ENCODE results near the gene PSMD1.
"Not testable (repeated sequence)": the region's sequence is repeated elsewhere in the genome, so short reads cannot be mapped to it uniquely, and the experiment has no call there.

The PSMD1 gene

DNA sequence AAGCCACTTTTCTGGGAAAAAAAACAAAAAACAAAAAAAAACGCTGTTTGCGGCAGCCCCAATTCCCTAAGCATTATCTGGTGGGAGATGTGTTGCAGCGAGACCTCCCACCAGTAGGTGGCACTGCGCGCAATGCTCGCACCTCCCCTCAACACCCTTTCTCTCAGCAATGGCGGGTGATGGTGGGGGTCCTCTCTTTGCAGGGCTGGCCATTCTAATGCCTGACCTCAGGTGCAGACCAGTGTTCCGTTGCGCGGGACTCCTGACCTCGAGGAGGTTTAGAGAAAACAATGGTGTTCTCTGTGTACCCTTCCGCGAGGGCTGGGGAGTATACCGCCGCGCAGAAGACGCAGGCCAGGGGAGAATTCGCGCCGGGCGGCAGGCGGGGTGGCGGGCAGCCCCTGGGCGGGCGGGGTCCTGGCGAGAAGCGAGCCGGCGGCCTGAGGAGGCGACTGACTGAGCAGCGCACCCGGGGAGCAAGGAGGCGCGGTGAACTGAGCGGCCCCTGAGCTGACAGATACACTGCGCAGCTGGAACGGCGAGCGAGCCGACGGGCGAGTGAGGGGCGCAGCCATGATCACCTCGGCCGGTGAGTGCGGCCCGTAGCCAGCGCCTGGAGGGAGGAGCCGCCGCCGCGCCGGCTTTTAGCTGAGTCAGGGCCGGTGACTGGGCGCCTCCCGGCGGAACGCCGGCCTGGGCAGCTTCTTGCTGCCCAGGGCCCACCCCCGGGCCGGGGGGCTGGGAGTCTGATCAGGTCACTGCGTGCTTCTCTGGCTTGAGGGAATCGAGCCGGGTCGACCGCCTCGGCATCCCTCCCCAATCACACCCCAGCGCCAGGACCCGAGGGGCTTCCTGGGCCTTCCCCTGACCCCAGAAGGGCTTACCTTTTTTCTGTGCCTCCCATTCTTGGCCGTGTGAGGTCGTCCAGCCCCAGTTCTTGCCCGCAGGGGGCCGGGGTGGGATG lies at the start of gene PSMD1:
TSS of gene PSMD1 (plus strand) at position 415 of the 964 bp plus-strand sequence. CDS start at position 574, 159 bp downstream.
- peak; percentile 65 for DNase-seq

DNA sequence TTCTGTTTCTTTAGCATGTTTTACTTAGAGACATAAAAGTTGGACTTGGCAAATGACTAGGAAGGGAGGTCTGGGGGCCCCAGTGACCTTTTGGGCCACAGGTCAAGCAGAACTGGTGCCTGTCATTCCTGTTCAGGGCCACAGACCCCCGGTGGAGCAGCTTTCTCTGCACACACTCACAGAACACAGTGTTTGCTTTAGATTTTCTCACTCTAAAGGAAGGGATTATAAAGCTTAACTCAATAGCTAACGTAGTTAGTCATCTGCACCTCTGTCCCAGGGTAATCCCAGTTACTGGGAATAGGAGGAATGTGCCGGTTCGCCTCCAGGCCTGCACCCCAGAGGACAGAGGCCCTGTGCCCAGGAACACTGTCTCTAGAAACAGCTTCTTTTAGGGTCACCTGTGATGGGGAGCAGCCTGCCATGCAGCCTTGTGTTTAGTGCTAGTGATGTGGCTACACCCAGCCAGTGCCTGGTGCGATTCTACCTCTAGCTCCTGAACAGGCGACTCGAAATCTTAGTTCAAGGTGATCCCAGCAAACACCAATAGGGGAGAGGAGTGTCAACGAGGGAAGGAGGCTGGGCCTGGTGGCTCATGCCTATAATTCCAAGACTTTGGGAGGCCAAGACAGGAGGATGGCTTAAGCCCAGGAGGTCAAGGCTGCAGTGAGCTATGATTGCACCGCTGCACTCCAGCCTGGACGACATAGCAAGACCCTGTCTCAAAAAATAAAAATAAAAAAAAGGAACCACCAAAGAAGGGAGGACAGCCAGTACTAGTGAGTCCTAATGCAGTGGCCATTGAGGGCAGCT lies 49.2 kb upstream of the PSMD1 start:
- DNase-seq, result no peak

- no peak for DNase-seq
Measured at GRCh38 chr2:231008131-231008530, 48.5 kb upstream of the PSMD1 start.

- no peak for DNase-seq
Measured at GRCh38 chr2:231009236-231009919, 47.3 kb upstream of the PSMD1 start.

GRCh38 chr2:231010201-231010730 lies 46.4 kb upstream of the PSMD1 start:
- no peak for DNase-seq

DNA sequence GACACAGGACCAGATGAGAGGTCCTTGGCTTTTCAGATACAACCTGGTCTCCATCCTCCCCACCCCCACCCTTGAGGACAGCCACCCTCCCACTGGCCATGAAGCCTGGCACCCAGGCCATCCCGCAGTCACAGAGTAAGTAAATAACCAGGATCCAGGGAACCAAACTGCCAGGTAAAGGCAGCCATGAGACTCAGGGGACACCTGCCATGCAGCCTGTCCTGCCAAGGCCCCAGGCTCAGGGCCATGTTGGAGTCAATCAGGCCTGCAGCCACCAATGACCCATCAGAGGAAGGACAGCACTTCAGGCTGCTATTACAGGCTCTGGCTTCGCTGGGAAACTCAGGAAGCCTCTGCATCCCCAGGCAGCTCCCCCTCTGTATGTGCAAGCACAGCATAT lies 45.1 kb upstream of the PSMD1 start:
- DNase-seq, result no peak

DNA sequence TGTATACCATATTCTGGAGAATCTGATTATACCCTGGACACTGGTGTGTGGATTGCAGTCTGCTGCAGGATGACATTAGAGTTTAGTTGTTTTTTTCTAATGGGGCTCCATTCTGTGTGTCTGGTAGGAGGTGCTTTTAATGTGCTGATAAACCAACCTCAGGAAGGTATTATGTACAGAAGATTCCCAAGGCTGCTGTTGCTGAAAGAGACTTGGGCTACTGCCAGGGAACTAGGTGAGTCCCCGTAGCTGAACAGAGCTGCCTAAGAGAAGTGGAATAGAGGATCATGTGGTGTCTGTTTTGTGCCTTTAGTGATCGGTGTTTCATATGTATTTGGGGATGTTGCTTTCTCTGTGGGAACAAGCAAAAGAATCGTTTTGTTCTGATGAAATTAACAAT lies 44.2 kb upstream of the PSMD1 start:
- no peak for DNase-seq

GRCh38 chr2:231013820-231014219 lies 42.8 kb upstream of the PSMD1 start:
- DNase-seq, result no peak

DNA sequence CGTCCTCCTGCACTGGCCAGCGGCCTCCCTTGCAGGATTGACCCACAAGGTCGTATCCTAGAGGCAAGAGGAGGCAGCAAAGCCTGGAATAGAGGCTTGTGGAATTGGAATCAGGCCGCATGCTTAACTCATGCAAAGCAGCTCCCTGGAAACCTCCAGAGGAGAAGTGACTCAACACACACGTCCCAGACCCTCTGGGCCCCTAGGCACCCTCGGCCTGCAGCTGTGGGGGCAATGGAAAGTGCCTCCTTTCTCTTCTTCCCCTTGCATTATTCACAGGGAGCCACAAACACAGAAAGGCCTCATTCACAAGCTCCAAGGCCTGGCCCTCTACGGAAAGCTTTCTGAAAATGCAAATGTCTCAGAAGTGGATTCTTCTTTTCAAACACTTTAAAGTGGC lies 41.2 kb upstream of the PSMD1 start:
- no peak for DNase-seq

GRCh38 chr2:231015926-231016325 lies 40.7 kb upstream of the PSMD1 start:
- DNase-seq, result no peak

DNA sequence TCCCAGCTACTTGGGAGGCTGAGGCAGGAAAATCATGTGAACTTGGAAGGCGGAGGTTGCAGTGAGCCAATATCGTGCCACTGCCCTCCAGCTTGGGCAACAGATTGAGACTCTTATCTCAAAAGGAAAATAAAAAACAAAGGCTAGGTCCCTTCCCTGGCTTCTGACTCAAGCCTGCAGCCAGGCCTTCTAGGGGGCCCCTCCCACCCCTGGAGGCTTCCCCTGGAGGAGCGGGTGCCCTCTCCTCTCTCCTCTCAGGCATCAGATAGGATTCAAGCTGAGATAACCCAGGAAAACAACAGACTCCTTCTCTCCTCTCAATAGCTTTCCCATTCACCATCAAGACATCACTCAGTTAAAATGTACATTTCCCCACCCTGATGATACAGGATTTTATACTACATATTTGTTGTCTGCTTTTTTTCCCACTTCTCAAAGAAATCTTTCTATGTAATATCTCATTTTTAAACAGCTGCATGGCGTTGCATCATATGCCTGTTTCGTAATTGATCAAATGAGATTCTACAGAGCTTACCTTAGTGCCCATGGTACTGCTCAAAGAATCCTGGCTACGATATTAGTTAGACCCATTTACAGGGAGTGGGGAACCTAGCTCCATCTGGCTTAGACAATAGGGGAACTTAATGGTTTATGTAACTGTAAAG lies 40.0 kb upstream of the PSMD1 start:
- no peak for DNase-seq

- no peak for DNase-seq
Measured at GRCh38 chr2:231017231-231017598, 39.5 kb upstream of the PSMD1 start.

DNA sequence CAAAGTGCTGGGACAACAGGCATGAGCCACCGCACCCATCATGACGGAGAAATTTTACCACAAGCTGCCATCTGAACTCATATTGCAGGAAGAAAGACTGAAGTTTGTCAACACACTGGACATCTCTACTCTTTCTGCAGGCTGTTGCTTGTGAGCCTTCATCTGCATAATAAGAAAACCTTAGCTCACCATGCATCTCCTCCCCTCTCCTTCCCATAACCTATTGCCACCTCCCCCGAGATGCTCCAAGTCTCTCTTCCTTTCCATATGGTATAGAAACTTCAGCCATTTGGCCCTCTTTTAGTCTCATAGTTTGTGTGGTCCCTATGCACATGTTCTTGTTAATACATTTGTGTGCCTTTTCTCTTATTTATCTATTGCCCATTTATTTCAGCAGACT lies 38.5 kb upstream of the PSMD1 start:
- no peak for DNase-seq

- not testable (repeated sequence) for DNase-seq
Measured at GRCh38 chr2:231025059-231025458, 31.6 kb upstream of the PSMD1 start.

GRCh38 chr2:231028889-231029288 lies 27.8 kb upstream of the PSMD1 start:
- no peak for DNase-seq

- no peak for DNase-seq
Measured at GRCh38 chr2:231029563-231029962, 27.1 kb upstream of the PSMD1 start.

GRCh38 chr2:231030725-231031124 lies 25.9 kb upstream of the PSMD1 start:
- no peak for DNase-seq

GRCh38 chr2:231032575-231033140 lies 24.0 kb upstream of the PSMD1 start:
- DNase-seq, result no peak

DNA sequence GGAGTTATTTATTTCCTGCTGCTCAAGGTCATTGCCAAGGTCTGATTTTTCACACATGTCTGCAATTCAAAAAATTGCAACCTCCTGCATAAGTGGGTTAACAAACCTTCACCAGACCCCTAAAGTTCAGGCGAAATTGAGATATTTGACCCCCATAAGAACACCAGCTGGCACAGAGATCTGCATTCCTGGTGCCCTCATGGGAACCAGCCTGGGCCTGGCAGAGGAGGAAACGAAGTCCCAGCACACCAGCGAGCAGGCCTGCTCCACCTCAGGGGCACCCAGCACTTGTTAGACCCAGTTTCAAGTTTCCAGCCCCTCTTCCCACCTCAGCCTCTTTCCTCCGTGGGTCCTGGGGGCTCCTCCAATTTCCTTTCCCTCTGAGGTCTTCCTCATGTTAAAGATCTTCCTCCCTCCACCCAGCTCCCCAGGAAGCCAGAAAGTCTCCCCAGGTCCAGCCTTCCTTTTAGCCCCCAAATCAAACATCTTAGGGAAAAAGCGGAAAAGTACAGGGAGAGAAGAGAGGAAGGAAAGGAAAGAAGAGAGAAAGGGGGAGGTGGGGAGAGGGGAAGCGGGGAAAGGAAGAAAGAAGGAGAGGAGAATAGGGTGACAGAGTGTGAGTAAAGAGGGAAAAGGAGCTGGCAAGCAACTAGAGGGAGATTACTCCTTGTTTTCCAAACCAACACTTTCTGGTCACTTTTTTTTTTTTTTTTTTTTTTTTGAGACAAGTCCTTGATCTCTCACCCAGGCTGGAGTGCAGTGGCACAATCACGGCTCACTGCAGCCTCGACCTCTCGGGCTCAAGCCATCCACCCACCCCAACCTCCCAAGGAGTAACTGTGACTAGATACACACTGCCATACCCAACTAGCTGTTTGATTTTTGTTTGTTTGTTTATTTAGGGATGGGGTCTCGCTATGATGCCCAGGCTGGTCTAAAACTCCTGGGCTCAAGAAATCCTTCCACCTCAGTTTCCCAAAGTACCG lies 23.2 kb upstream of the PSMD1 start:
- DNase-seq, result no peak

GRCh38 chr2:231034291-231034882 lies 22.3 kb upstream of the PSMD1 start:
- DNase-seq, result no peak

Measured in DMS 273 treated with DMSO at 0.1 percent for 48 hours (cell line).